ENCODE results near the gene IGFL4. TPM values are rescaled to one million over a fixed set of nuclear protein-coding genes. Genes with fewer than 3 reads are reported as not detected.

IGFL4 gene
- total and polyA plus RNA-seq, 2 experiments from 2014 or later: 0.83 to 1.1 TPM

GRCh38 chr19:46035546-46035945, 5.3 kb downstream of the IGFL4 start:
- Histone ChIP-seq H3K36me3 (replicated peaks; ENCODE audit: insufficient read depth, low read depth) (no peaks in the 10 kb centered on the region), H3K4me1 (ENCODE audit: insufficient read depth) (peaks cover 7% of the 10 kb centered on the region), H3K79me2 (no peaks in the 10 kb centered on the region), H3K4me2 (no peak overlapping the region), H2AFZ (no peak overlapping the region), H3K9me3 (ENCODE audit: low read depth) (no peaks in the 10 kb centered on the region), H4K20me1 (ENCODE audit: insufficient read depth, poor library complexity, severe bottlenecking) (no peaks in the 10 kb centered on the region), H3K4me3 (no peak overlapping the region), H3K9me2 (replicated peaks; ENCODE audit: insufficient read depth) (no peaks in the 10 kb centered on the region), H3K27me3 (no peaks in the 10 kb centered on the region), H3K27ac (no peak overlapping the region)
- TF ChIP-seq EZH2 (IDR thresholded peaks at IDR 0.05; ENCODE audit: borderline replicate concordance) (no peak), CTCF (IDR thresholded peaks at IDR 0.05; ENCODE audit: poor library complexity) (no peak), EZH2phosphoT487 (IDR thresholded peaks at IDR 0.05; ENCODE audit: low read depth, severe bottlenecking, unreplicated experiment) (no peak)
- DNase-seq (ENCODE audit: low spot score): no peak
- 93% methylated on average over 6 of the region's 6 CpGs for WGBS (ENCODE audit: low lambda C conversion rate, missing lambda C conversion rate)

- Histone ChIP-seq H3K9me2 (replicated peaks; ENCODE audit: insufficient read depth) (no peaks in the 10 kb centered on the region), H3K4me1 (ENCODE audit: insufficient read depth) (peaks cover 11% of the 10 kb centered on the region), H3K4me2 (no peak overlapping the region), H2AFZ (no peak overlapping the region), H3K79me2 (no peaks in the 10 kb centered on the region), H3K36me3 (replicated peaks; ENCODE audit: insufficient read depth, low read depth) (no peaks in the 10 kb centered on the region), H3K4me3 (no peak overlapping the region), H3K27ac (no peak overlapping the region), H4K20me1 (ENCODE audit: insufficient read depth, poor library complexity, severe bottlenecking) (no peaks in the 10 kb centered on the region), H3K27me3 (no peaks in the 10 kb centered on the region), H3K9me3 (ENCODE audit: low read depth) (no peaks in the 10 kb centered on the region)
- 94% methylated on average over 11 of the region's 11 CpGs for WGBS (ENCODE audit: low lambda C conversion rate, missing lambda C conversion rate)
- TF ChIP-seq EZH2 (IDR thresholded peaks at IDR 0.05; ENCODE audit: borderline replicate concordance) (no peak), EZH2phosphoT487 (IDR thresholded peaks at IDR 0.05; ENCODE audit: low read depth, severe bottlenecking, unreplicated experiment) (no peak), CTCF (IDR thresholded peaks at IDR 0.05; ENCODE audit: poor library complexity) (no peak)
- no peak for DNase-seq (ENCODE audit: low spot score)
Measured at GRCh38 chr19:46033401-46033800, 7.4 kb downstream of the IGFL4 start.

- H3K4me2 ChIP-seq: no peak overlapping the region
- no peak for TF ChIP-seq EZH2 (IDR thresholded peaks at IDR 0.05; ENCODE audit: borderline replicate concordance)
- no peak for TF ChIP-seq CTCF (IDR thresholded peaks at IDR 0.05; ENCODE audit: poor library complexity)
- TF ChIP-seq EZH2phosphoT487 (IDR thresholded peaks at IDR 0.05; ENCODE audit: low read depth, severe bottlenecking, unreplicated experiment): no peak
- WGBS (ENCODE audit: low lambda C conversion rate, missing lambda C conversion rate): 93% methylated on average over 3 of the region's 3 CpGs
- H3K4me3 ChIP-seq: no peak overlapping the region
- H3K27ac ChIP-seq: no peak overlapping the region
- no peak for DNase-seq (ENCODE audit: low spot score)
- no peaks in the 10 kb centered on the region for H3K9me2 ChIP-seq (replicated peaks; ENCODE audit: insufficient read depth)
- H4K20me1 ChIP-seq (ENCODE audit: insufficient read depth, poor library complexity, severe bottlenecking): no peaks in the 10 kb centered on the region
- no peaks in the 10 kb centered on the region for H3K79me2 ChIP-seq
- no peaks in the 10 kb centered on the region for H3K36me3 ChIP-seq (replicated peaks; ENCODE audit: insufficient read depth, low read depth)
- H2AFZ ChIP-seq: no peak overlapping the region
- H3K4me1 ChIP-seq (ENCODE audit: insufficient read depth): peaks cover 11% of the 10 kb centered on the region
- no peaks in the 10 kb centered on the region for H3K9me3 ChIP-seq (ENCODE audit: low read depth)
- H3K27me3 ChIP-seq: no peaks in the 10 kb centered on the region
Measured at GRCh38 chr19:46032597-46033025, 8.2 kb downstream of the IGFL4 start.

Measured in hepatocyte (in vitro differentiated cells).